Fibroblast of skin of right quadriceps (primary cell): ENCODE measurements around the gene WDR62.
A peak's percentile ranks its signal among the peaks of the same experiment; 100 is the strongest.

ENCODE experiments used
- DNase-seq: peaks from one replicate; pipeline ENCODE4 v3.0.0-alpha.2; 2013

Gene WDR62

DNA sequence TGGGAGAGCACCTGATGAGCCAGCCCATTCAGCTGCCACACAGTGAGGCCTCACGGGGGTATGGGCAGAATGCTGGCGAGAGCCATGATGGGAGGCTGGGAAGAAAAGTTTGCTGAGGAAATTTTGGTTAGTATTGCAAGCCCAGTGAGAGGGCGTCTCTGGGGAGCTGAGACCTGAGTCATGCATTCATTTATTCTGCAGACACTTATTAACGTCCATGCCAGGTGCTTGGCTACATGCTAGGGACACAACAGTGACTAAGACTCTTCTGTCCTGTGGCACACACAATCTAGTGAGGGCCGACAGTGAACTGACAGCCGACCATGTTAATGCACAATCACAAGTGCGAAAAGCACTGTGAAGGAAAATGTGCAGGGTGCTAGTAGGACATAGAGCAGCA lies 27.2 kb downstream of the WDR62 start:
- DNase-seq = peak; percentile 8

DNA sequence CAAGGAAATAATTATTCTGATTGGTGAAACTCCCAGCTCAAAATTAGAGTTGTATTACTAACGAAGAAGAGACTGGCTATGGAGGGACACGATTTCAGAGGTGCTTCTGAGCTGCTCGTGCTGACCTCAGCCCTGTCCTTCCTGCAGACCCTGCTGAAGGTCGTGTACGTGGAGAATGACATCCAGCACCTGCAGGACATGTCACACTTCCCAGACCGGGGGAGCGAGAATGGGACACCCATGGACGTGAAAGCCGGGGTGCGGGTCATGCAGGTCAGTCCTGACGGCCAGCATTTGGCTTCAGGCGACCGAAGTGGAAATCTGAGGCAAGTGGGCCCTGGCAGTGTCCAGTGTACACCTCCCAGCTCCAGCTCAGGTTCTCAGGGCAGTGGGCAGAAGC lies 28.2 kb downstream of the WDR62 start:
- DNase-seq = no peak

GRCh38 chr19:36084231-36085009 lies 29.7 kb downstream of the WDR62 start:
- no peak for DNase-seq

- DNase-seq = no peak
These were observed 31.6 kb downstream of the WDR62 start for GRCh38 chr19:36086326-36086725.

- no peak for DNase-seq
These were observed 35.1 kb downstream of the WDR62 start for GRCh38 chr19:36089847-36090246.

DNA sequence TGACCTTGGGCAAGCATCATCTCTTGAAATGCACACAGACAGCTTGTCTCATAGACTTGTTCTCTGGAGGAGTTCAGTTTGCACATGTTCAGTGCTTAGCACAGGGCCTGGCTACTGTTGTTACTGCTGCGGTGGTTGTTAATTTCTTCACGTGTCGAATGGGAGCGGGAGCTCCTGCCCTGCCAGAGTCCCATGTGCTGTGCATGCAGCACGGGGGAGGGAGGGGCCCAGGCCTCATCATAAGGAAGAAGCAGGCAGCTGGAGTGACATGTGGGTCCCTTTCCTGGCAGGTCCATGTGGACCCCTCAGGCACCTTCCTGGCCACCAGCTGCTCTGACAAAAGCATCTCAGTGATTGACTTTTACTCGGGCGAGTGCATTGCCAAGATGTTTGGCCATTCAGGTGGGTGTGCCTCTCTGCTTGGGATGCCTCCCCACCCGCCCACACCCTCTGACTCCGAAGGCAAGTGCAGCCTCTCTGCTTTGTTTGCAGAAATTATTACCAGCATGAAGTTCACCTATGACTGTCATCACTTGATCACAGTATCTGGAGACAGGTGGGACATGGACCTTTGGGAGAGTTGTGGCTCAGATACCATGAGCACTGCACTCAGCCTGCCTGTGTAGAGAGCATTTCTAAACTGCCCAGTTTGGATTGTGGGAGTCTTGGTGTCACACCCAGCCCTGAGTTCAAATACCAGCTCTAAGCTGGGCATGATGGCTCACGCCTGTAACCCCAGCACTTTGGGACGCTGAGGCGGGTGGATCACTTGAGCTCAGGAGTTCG lies 36.4 kb downstream of the WDR62 start:
- no peak for DNase-seq

DNA sequence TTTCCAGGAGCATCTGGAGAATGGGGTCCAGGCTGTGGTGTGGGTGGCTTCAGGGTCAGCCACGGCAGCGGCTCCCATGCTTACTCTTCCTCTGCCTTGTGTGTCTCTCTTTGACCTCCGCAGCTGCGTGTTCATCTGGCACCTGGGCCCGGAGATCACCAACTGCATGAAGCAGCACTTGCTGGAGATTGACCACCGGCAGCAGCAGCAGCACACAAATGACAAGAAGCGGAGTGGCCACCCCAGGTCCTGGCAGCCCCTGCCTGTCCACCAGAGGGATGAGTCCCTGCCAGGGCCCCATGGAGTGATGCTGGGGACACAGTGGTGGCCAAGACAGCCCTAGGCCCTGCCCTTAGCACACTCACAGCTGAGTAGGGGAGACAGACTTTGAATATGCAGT lies 37.9 kb downstream of the WDR62 start:
- no peak for DNase-seq

GRCh38 chr19:36093146-36093662 lies 38.5 kb downstream of the WDR62 start:
- DNase-seq = no peak

DNA sequence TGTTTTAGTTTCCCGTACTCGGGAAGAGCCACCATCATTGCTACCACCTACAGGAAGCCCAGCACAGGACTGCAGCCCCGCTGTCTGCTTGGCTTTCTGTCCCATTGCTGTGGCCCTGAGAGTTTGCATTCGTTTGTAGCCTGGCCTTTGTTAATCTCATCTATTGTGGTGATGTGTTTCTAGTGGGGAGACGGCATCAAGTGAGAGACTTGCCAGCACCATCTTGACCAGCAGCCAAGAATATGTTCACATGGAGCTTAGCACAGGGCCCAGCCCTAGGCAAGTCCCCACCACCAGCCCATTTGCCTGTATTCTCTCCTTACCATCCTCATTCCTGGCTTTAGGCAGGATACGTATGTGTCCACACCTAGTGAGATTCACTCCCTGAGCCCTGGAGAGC lies 39.0 kb downstream of the WDR62 start:
- DNase-seq = no peak

- no peak for DNase-seq
These were observed 42.3 kb downstream of the WDR62 start for GRCh38 chr19:36097036-36097435.

- no peak for DNase-seq
These were observed 44.6 kb downstream of the WDR62 start for GRCh38 chr19:36099166-36099785.

DNA sequence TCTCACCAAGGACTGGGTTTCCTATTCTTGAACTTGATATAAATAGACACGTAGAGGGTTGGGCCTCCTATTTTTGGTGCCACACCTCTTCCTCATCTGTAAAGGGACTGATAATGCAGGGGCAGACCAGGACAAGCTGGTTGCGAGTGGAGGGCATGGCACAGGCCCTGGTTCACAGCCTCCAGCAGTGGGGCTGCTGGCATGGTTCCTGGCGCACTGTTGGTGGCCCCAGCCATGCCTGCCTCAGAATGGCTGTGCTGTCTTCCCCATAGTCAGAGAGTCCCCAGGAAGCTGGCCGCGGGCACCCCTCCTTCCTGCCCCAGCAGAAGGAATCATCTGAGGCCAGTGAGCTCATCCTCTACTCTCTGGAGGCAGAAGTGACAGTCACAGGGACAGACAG lies 45.8 kb downstream of the WDR62 start:
- DNase-seq = no peak

DNA sequence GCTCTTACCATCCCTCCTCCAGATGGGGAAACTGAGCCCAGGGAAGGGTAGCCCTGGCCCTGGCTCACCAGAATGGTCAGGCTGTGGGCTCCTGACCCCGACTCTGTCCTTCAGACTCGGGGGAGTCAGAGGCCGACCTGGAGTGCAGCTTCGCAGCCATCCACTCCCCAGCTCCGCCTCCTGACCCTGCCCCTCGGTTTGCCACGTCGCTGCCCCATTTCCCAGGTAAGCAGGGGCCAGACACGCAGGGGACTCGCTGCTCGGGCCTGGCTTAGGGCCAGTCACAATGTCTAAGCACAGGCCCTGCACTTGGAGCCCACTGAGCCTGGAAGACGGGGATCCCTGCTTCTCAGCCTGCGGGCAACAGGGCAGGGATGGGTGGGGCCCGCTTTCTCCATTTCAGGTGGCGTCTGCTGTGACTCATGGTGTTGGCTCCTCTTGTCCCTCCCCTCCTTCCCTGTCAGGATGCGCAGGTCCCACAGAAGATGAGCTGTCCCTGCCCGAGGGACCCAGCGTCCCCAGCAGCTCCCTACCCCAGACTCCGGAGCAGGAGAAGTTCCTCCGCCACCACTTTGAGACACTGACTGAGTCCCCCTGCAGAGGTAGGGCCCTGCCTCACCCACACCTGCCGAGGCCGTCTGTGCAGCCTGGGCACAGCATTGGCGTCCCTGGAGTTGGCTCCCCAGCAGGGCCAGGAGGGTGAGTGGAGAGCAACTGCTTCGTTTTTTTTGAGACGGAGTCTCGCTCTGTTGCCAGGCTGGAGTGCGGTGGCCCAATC lies 47.0 kb downstream of the WDR62 start:
- DNase-seq = no peak

DNA sequence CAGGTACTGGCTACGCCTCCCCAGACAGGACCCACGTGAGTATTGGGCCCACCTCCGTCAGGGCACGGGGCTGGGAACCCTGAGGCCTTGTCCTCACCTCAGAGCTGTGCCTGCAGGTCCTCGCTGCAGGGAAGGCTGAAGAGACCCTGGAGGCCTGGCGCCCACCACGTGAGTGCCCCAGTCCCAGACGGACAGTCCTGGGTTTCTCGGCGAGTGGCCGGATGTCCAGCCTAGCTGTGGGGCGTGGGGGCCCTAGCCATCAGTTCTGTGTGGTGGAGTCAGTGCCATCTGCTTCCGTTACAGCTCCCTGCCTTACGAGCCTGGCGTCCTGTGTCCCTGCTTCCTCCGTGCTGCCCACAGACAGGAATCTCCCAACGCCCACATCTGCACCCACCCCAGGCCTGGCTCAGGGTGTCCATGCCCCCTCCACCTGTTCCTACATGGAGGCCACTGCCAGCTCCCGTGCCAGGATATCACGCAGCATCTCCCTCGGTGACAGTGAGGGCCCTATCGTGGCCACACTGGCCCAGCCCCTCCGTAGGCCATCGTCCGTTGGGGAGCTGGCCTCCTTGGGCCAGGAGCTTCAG lies 48.4 kb downstream of the WDR62 start:
- DNase-seq = no peak

DNA sequence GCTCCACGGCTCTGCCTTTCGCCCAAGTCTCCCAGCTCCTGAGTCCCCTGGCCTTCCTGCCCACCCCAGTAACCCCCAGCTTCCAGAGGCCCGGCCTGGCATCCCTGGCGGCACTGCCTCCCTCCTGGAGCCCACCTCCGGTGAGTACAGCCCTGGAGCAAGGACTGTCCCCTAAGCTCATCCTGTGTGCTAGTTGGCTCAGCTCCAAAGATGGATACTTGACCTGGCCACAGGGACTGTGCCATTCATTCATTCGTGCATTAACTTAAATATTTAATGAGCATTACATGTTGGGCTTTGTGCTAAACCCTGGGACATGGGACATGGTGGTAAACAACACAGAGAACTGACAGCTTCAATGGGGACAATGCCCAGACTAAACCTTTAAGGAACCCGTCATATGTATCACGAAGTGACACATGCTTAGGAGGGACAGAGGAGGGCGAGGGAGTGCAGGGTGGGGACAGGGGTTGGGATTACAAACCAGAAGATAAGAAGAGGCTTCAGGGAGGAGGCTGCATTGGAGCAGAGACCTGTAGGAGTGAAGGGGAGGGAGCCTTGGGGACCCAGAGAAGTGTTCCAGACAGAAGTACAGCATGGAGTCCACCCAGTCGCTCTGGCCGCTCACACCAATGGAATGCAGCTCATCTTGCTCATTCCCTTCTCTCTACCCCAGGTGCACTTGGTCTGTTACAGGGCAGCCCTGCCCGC lies 49.3 kb downstream of the WDR62 start:
- DNase-seq = no peak

- DNase-seq = no peak
These were observed 51.7 kb downstream of the WDR62 start for GRCh38 chr19:36106441-36106840.

GRCh38 chr19:36106991-36107390 lies 52.3 kb downstream of the WDR62 start:
- no peak for DNase-seq

- no peak for DNase-seq
These were observed 54.0 kb downstream of the WDR62 start for GRCh38 chr19:36108684-36109083.

DNA sequence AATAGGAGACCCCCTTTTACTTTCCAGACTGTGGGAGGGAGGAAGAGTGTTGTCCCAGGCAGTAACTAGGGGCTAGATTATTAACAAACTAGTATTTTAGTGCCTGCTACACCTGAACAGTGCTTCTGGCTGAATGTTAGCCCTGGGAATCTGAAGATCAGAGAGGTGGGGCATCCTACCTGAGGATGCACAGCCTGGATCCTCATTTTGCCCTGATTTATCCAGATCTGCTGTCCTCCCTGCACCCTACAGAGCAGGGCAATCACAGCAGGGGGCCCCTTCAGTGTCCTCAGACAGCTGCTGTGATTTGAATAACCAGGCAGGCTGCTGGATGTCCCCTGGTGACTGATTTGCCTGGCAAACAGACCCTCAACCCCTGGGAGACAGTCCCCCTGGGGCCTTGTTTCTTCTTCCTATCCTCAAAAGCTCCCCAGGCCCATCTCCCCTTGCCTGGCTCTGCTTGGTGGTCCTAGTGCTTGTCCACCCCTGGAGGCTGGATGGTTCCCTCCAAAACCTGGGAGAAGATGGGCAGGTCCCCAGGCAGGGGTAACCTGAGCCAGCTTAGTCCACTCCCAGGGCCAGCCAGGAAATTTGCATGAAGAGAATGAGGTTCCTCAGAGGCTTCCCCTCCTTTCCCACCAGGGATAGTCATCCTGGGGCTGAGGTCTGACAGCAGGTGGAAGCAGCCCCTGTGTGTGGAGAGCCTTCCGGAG lies 55.9 kb downstream of the WDR62 start, which contains the start of gene OVOL3:
OVOL3 (plus strand) TSS at position 657 of the 713 bp plus-strand sequence. CDS start 60 bp downstream, outside the sequence.
- DNase-seq = no peak

GRCh38 chr19:36111200-36111539 lies 56.5 kb downstream of the WDR62 start:
- no peak for DNase-seq

GRCh38 chr19:36112678-36113077 lies 58.0 kb downstream of the WDR62 start:
- DNase-seq = no peak
